GM21423 (cell line): ENCODE measurements around the gene ACAD10.
"Not testable (repeated sequence)": the region's sequence is repeated elsewhere in the genome, so short reads cannot be mapped to it uniquely, and the experiment has no call there.

ENCODE experiments used
- ATAC-seq: cut with Tn5 transposase; IDR thresholded peaks from one replicate; pipeline ENCODE4 v1.9.1; 2021; ENCODE audit warnings: mild to moderate bottlenecking, moderate library complexity; ENCODE audit not compliant: unreplicated experiment

The ACAD10 gene

GRCh38 chr12:111748151-111748672, 62.4 kb downstream of the ACAD10 start:
- ATAC-seq: no peak

DNA sequence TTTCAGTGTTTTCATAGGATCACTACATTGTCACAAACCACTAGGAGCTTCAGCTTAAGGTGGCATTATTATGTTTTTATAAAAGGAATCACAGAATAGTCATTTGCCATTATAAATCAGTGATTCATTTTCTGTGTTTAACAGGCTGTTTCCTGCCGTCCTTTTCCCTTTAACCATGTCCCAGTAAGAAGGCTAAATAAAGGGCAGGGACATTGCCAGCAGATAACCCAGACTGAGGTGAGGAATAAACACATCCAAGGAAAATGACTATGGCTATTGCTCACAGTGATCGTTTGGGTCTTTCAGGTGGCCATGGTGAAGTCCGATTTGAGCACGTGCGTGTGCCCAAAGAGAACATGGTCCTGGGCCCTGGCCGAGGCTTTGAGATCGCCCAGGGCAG, 63.0 kb downstream of the ACAD10 start:
- no peak for ATAC-seq

DNA sequence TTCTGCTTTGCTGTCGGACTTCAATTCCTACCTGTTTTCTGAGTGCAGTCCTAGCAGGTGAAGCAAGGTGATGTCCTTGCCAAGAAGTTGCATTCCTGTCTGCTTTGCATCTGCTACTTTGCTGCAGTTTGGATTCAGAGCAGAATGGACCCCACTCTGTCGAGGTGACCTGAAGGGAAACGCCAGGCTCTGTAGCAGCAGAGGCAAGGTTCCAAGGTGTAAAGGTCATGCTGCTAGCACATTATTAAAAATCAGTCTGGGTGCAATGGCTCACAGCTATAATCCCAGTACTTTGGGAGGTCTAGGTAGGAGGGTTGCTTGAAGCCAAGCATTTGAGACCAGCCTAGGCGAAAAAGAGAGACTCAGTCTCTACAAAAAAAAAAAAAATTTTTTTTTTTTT, 63.5 kb downstream of the ACAD10 start:
- no peak for ATAC-seq

GRCh38 chr12:111753144-111753881, 67.5 kb downstream of the ACAD10 start:
- no peak for ATAC-seq

- no peak for ATAC-seq
These were observed 68.8 kb downstream of the ACAD10 start for GRCh38 chr12:111754671-111755070.

- no peak for ATAC-seq
These were observed 70.3 kb downstream of the ACAD10 start for GRCh38 chr12:111756196-111756595.

DNA sequence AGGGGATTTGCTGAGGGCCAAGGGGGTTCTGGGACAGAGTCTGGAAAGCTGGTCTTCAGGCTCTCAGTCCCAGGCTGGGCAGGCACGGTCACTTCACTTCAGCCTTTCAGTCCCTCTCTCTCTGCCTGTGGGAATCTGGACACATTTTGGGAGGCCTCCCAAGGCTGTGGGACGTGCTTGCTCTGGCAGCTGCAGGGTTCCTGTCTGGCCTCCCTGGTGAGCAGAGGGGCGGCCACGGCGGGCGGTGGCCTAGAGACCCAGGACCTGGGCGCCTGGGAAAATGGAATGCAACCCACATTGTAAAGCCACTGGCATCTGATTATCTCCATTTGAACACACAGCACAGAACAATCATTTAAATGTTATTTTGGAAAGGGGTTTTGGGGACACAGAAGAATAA, 70.8 kb downstream of the ACAD10 start:
- no peak for ATAC-seq

- ATAC-seq: peak; percentile 45
These were observed 71.7 kb downstream of the ACAD10 start for GRCh38 chr12:111757361-111758119.

GRCh38 chr12:111758120-111758561, 72.3 kb downstream of the ACAD10 start:
- ATAC-seq: peak; percentile 6

DNA sequence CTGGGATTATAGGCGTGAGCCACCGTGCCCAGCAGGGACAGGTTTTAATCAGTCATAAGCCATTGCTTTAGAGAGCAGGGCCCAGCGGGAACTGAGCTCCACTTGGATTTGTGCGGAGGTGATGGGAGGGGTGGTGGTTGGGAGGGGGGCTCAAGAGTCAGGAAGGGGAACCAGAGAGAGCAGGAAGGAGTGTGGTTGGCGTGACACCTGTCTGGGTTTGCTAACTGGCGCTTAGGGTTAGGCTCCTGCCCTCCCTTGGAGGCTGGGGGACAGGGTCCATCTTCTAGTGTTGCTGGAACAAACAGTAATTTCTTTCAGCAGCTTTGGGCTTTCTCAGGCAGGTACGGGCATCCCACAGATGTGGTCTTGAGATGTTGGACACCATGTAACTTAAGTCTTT, 73.4 kb downstream of the ACAD10 start:
- ATAC-seq: no peak

DNA sequence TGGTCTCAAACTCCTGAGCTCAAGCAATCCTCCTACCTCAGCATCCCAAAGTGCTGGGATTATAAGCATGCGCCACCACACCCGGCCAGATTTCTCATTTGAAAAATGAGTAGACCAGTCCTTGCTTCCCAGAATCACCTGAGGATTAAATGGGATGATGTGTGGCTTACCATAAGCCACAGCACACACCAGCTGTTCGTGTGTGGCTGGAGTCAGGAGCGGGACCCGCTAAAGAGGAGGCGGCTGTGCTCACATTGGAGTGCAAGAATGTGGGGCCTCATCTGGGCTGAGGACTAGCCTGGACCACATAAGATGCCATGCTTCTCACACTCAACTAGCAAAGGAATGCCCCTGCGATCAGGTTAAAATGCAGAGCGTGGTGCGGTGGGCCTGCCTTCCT, 74.1 kb downstream of the ACAD10 start:
- ATAC-seq: no peak

DNA sequence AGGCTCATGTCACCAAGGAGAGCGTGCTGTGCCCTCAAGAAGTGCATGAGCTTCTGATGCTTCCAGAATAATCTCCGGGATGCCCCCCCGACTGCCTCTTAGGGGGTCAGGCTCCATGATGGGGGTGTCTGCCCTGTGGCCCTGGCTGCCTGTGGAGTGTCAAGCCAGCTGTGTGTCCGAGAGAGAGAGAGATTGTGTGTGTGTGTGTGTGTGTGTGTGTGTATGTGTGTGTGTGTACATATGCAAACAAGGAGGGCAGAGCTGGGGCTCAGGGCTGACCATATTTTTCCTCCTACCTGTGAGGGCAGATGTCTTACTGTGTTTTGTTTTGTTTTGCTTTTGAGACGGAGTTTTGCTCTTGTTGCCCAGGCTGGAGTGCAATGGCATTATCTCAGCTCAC, 75.2 kb downstream of the ACAD10 start:
- ATAC-seq: no peak

DNA sequence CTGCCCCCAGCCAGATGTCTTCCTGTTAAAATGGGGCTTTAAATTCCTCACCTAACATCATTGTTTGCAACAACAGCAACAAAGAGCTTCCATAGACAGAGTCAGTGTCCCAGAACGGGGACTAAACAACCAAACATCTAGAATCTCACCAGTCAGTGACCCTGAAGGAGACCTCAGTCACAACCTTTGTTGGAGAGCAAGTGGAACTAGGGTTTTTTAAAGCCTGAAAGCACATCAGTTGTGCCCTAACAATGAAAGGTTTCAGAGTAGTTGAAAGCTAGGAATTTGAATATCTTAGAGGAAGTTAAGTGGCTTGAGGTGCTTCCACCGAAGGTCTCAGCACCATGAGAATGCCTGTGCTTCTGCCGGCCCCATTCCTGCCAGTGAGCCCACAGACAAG, 75.9 kb downstream of the ACAD10 start:
- no peak for ATAC-seq

GRCh38 chr12:111763552-111763951, 77.7 kb downstream of the ACAD10 start:
- ATAC-seq: not testable (repeated sequence)

GRCh38 chr12:111764120-111764821, 78.4 kb downstream of the ACAD10 start:
- ATAC-seq: no peak

- ATAC-seq: peak; percentile 37
These were observed 80.9 kb downstream of the ACAD10 start, which contains the start of gene ALDH2 for GRCh38 chr12:111766608-111767361. ALDH2 (plus strand) TSS chr12:111766933; CDS start chr12:111766983, 50 bp downstream.

DNA sequence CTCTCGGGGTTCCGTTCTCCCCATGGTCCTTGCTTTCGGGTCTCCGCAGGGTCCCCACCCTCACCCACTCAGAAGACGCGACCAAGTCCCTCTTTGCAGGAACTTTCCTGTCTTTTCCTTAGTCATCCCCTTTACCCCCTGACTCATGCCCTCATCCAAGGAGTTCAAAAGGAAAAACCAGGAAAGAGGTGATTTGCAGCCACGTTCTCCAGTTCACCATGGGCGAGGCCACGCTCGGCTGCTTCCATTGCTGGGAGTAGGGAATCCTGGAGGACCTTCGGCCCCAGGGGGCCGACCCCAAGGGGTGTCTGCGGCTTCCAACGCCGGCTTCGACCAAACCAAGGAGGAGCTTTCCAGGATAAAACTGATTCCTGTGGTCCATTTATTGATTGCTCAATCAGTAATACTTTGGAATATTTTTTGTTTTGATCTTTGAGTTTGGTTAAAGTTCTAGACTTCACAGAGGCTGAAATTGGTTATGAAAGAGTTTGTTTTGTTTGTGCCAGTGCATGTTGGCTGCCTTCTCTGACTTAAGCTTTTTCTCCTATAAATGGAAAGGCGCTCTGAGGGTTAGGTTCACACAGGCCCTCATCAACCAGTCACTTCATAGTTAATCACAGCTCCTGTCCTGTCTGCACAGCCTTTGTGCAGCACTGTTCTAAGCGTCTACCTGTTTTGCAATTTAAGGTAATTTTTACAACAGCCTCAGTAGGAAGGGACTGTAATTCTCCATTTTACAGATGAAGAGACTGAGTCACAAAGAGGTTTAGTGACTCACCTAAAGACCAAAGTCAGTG, 81.7 kb downstream of the ACAD10 start:
- no peak for ATAC-seq

DNA sequence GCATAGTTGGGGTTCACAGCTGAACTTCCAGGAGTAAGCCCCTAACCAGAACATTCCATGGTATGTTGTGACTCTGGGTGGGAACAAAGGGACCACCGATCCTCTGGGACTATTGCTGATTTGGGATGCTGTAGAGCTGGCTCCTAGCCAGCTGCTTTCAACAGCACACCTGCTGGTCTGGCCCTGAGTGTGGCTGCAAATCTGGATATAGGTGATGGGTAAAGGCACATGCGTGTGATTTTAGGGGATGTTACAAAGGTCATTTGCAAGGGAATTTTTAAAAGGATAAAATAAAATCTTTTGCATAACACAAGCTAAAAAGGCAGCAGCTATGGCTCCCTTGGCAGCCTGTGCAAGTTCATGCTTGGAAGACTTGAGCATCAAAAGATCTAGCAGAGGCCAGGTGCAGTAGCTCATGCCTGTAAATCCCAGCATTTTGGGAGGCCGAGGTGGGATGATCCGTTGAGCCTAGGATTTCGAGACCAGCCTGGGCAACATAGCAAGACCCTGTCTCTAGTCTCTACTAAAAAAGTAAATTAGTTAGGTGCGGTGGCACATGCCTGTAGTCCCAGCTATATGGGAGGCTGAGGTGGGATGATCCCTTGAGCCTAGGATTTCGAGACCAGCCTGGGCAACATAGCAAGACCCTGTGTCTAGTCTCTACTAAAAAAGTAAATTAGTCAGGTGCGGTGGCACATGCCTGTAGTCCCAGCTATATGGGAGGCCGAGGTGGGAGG, 82.5 kb downstream of the ACAD10 start:
- no peak for ATAC-seq

- no peak for ATAC-seq
These were observed 83.7 kb downstream of the ACAD10 start for GRCh38 chr12:111769599-111769998.
